HepG2 (cell line): ENCODE results near the gene DUSP2. TPM values are rescaled to one million over a fixed set of nuclear protein-coding genes. Genes with fewer than 3 reads are reported as not detected.

ENCODE experiments used
- ATAC-seq: fragments of 200-7000 bp; cut with Tn5 transposase; 3 replicates; pipeline ENCODE4 v1.9.1; 2020; ENCODE audit warnings: mild to moderate bottlenecking, moderate library complexity
- BruUV-seq: library from RNA; stranded (reverse); fragments of 400-500 nt; replicated peaks from 2 replicates; lab custom pipeline; 2021; lab: Mats Ljungman, UMichigan
- CTCF ChIA-PET: fragments of 300-600 bp; formaldehyde crosslinking; extraction: SDS; loops from one replicate; lab custom pipeline; 2021; ENCODE audit warnings: low total read pairs, inconsistent platforms, low intra/inter-chr PET ratio; lab: Yijun Ruan, JAX
- POLR2A ChIA-PET: fragments of 350-600 bp; sonication (Branson Sonifier 250); formaldehyde crosslinking; loops from one replicate; lab custom pipeline; 2020; ENCODE audit warnings: antibody characterized with exemption, inconsistent platforms; lab: Yijun Ruan, JAX
- DNase-seq: peaks from one replicate; pipeline ENCODE4 v3.0.0-alpha.2; 2015; ENCODE audit warnings: low spot score
- FAIRE-seq: peaks from 3 replicates; lab custom pipeline; 2011; peaks lifted over from hg19 to GRCh38; lab: Jason Lieb, UNC
- H2AFZ ChIP-seq: one replicate; pipeline ENCODE4 v1.6.1; 2011; ENCODE audit warnings: low read length, inconsistent platforms
- H3K27ac ChIP-seq: fragments of 300-600 bp; 3 replicates; pipeline ENCODE4 v1.8.0; 2011; ENCODE audit warnings: mixed run types, mild to moderate bottlenecking, mixed read lengths, low read length, inconsistent platforms; ENCODE audit not compliant: insufficient read depth; ENCODE audit errors: extremely low read length
- H3K27me3 ChIP-seq, 2 experiments: fragments of 200-600 bp in 1 of 2; 2 replicates in 1 of 2; 3 replicates in 1 of 2; pipeline versions ENCODE4 v1.6.0 to v1.8.0; 2011; ENCODE audit warnings: low read length in 2 of 2, mild to moderate bottlenecking in 2 of 2, moderate library complexity in 2 of 2, inconsistent platforms in 1 of 2; ENCODE audit not compliant: insufficient read depth in 2 of 2, control insufficient read depth in 1 of 2
- H3K36me3 ChIP-seq, 2 experiments: fragments of 200-600 bp in 1 of 2; replicated peaks in 1 of 2; 2 replicates in 1 of 2; 3 replicates in 1 of 2; pipeline versions ENCODE4 v1.5.1 to v1.8.0; 2011; ENCODE audit warnings: low read length in 2 of 2, inconsistent platforms in 1 of 2; ENCODE audit not compliant: insufficient read depth in 2 of 2, control insufficient read depth in 1 of 2
- H3K4me1 ChIP-seq: 2 replicates; pipeline ENCODE4 v1.5.1; 2012; ENCODE audit warnings: low read length, inconsistent platforms; ENCODE audit not compliant: insufficient read depth
- H3K4me2 ChIP-seq: 2 replicates; pipeline ENCODE4 v1.6.0; 2011; ENCODE audit warnings: low read depth, low read length, inconsistent platforms
- H3K4me3 ChIP-seq, 3 experiments: fragments of 200-600 bp in 1 of 3; sonication (generic), shearing (Covaris generic) in 1 of 3; replicated peaks in 1 of 3; 2 replicates each; pipeline ENCODE4 v1.5.1; 2011 to 2016; ENCODE audit warnings: low read length in 3 of 3, inconsistent platforms in 2 of 3, low read depth in 2 of 3, mild to moderate bottlenecking in 2 of 3, control low read depth in 1 of 3, mixed read lengths in 1 of 3; ENCODE audit not compliant: insufficient read depth in 1 of 3
- H3K79me2 ChIP-seq: one replicate; pipeline ENCODE4 v1.6.1; 2011; ENCODE audit warnings: low read length, inconsistent platforms; ENCODE audit not compliant: insufficient read depth
- H3K9ac ChIP-seq: 2 replicates; pipeline ENCODE4 v1.6.0; 2011; ENCODE audit warnings: mild to moderate bottlenecking, low read depth, low read length, inconsistent platforms; ENCODE audit not compliant: insufficient read depth
- H3K9me3 ChIP-seq: 2 replicates; pipeline ENCODE4 v1.5.1; 2012; ENCODE audit warnings: mild to moderate bottlenecking, low read length
- H4K20me1 ChIP-seq: 2 replicates; pipeline ENCODE4 v1.6.0; 2011; ENCODE audit warnings: inconsistent platforms, mild to moderate bottlenecking, low read length, moderate library complexity; ENCODE audit not compliant: insufficient read depth
- ARNT ChIP-seq: fragments of 450-650 bp; IDR thresholded peaks from 2 replicates; pipeline ENCODE4 v1.6.1; 2017
- ATF6 ChIP-seq: sonication (generic); formaldehyde crosslinking; conservative IDR thresholded peaks from 2 replicates; pipeline ENCODE4 v1.4.0; 2020; ENCODE audit warnings: missing genetic modification reagents
- BRF2 ChIP-seq: sonication (generic); formaldehyde crosslinking; IDR thresholded peaks from 2 replicates; pipeline ENCODE4 v1.8.1; 2022; ENCODE audit warnings: mild to moderate bottlenecking, missing genetic modification reagents
- CBFB ChIP-seq: sonication (generic); formaldehyde crosslinking; IDR thresholded peaks from 2 replicates; pipeline ENCODE4 v1.4.0; 2020; ENCODE audit warnings: missing genetic modification reagents
- CENPBD1 ChIP-seq: sonication (generic); formaldehyde crosslinking; IDR thresholded peaks from 2 replicates; pipeline ENCODE4 v1.8.0; 2022; ENCODE audit warnings: missing genetic modification reagents, low read depth, mild to moderate bottlenecking, borderline replicate concordance
- ELF3 ChIP-seq: IDR thresholded peaks from 2 replicates; pipeline ENCODE4 v1.6.1; 2016; ENCODE audit warnings: missing genetic modification reagents, missing compliant biosample characterization
- GABPA ChIP-seq, 2 experiments: IDR thresholded peaks; 2 replicates each; pipeline ENCODE4 v1.6.1; 2011 to 2016; ENCODE audit warnings: low read depth in 2 of 2, low read length in 1 of 2, missing biosample characterization in 1 of 2, missing genetic modification characterization in 1 of 2
- HBP1 ChIP-seq: IDR thresholded peaks from 2 replicates; pipeline ENCODE4 v1.6.1; 2016; ENCODE audit warnings: low read depth, control low read depth
- MED1 ChIP-seq: sonication (generic); formaldehyde crosslinking; IDR thresholded peaks from 2 replicates; pipeline ENCODE4 v1.4.0; 2020; ENCODE audit warnings: missing genetic modification reagents
- NFYC ChIP-seq: IDR thresholded peaks from 2 replicates; pipeline ENCODE4 v1.6.1; 2016; ENCODE audit warnings: missing genetic modification reagents, missing compliant biosample characterization
- SMARCC2 ChIP-seq: fragments of 450-650 bp; IDR thresholded peaks from 2 replicates; pipeline ENCODE4 v1.6.1; 2017; ENCODE audit warnings: antibody characterized with exemption, mild to moderate bottlenecking
- SRSF1 ChIP-seq: fragments of 200-400 bp; formaldehyde crosslinking; optimal IDR thresholded peaks from 2 replicates; pipeline ENCODE3; 2017; ENCODE audit warnings: mild to moderate bottlenecking, low read depth, low read length, moderate library complexity
- ZFX ChIP-seq: sonication (generic); formaldehyde crosslinking; IDR thresholded peaks from 2 replicates; pipeline ENCODE4 v1.4.0; 2020; ENCODE audit warnings: mild to moderate bottlenecking, low read depth, missing genetic modification reagents, moderate library complexity
- ZKSCAN5 ChIP-seq: sonication (generic); formaldehyde crosslinking; IDR thresholded peaks from 2 replicates; pipeline ENCODE4 v1.5.1; 2020; ENCODE audit warnings: mild to moderate bottlenecking, missing genetic modification reagents
- ZNF225 ChIP-seq: sonication (generic); formaldehyde crosslinking; IDR thresholded peaks from 2 replicates; pipeline ENCODE4 v1.4.0; 2020; ENCODE audit warnings: mild to moderate bottlenecking, missing genetic modification reagents
- ZNF550 ChIP-seq: sonication (generic); formaldehyde crosslinking; IDR thresholded peaks from 2 replicates; pipeline ENCODE4 v1.4.0; 2020; ENCODE audit warnings: mild to moderate bottlenecking, missing genetic modification reagents, borderline replicate concordance
- ZNF768 ChIP-seq: sonication (generic); formaldehyde crosslinking; IDR thresholded peaks from 2 replicates; pipeline ENCODE4 v1.4.0; 2020; ENCODE audit warnings: missing genetic modification reagents
- ZNF883 ChIP-seq: sonication (generic); formaldehyde crosslinking; IDR thresholded peaks from 2 replicates; pipeline ENCODE4 v1.5.1; 2020; ENCODE audit warnings: mild to moderate bottlenecking, missing genetic modification reagents; ENCODE audit errors: not compliant biosample characterization
- WGBS: methylation state at CpG from one replicate; pipeline ENCODE4 v1.1.6; 2017; ENCODE audit warnings: low lambda C conversion rate; 5-methylcytosine and 5-hydroxymethylcytosine counted together
- in situ Hi-C: cut with HindIII; loops from 2 replicates; pipeline ENCODE4 v1.10.0; 2017; ENCODE audit warnings: low pct_unique_long_range_greater_than_20kb; ENCODE audit not compliant: extremely low pct_ligation_motif_present
- intact Hi-C: fragments of 100-400 bp; cut with micrococcal nuclease; formaldehyde crosslinking; loops from one replicate; pipeline ENCODE4 v1.10.0; 2022; ENCODE audit not compliant: unreplicated experiment
- polyA plus RNA-seq, 8 experiments: library from polyadenylated mRNA; depleted of rRNA in 3 of 8; stranded (reverse) in 7 of 8; unstranded in 1 of 8; fragments of >200 nt; fragmentation: Illumina TruSeq in 4 of 8; extraction: Trizol in 4 of 8; gene quantifications; 2 replicates each; pipeline versions ENCODE4 v1.2.1 to v1.2.3, GENCODE V29; 2011 to 2016; ENCODE audit warnings: low read depth in 4 of 8, missing spikeins in 1 of 8, mixed read lengths in 1 of 8; ENCODE audit not compliant: insufficient read depth in 1 of 8
- total RNA-seq, 5 experiments: library from RNA; depleted of rRNA; stranded (reverse); fragments of >200 nt; fragmentation: Illumina TruSeq; extraction: Trizol; gene quantifications; 2 replicates each; pipeline ENCODE4 v1.2.3, GENCODE V29; 2016; ENCODE audit warnings: low read depth in 1 of 5
- TF ChIP-seq, protein P1 (sequence below): sonication (generic); formaldehyde crosslinking; IDR thresholded peaks from 2 replicates; pipeline ENCODE4 v1.5.1; 2020; ENCODE audit warnings: missing genetic modification reagents, mild to moderate bottlenecking, borderline replicate concordance

Gene DUSP2
- total and polyA plus RNA-seq, 2 of the 13 experiments (the other 11 are each of a cell fraction or from before 2014, with no cell fraction given) = not detected

GRCh38 chr2:96108151-96108540, 37.1 kb downstream of the DUSP2 start:
- intact Hi-C loops = no loop called here
- FAIRE-seq (no peak), DNase-seq (no peak), ATAC-seq (peak; percentile 35)
- Histone ChIP-seq H3K4me3 (peak overlapping the region in 1 of 3 experiments; percentile 48; a peak in 1 of 6 replicates), H2AFZ (no peak overlapping the region), H3K9ac (no peak overlapping the region), H4K20me1 (no peaks in the 10 kb centered on the region), H3K36me3 (no peaks in the 10 kb centered on the region), H3K27ac (no peak overlapping the region), H3K4me1 (peaks cover 30% of the 10 kb centered on the region), H3K79me2 (no peaks in the 10 kb centered on the region), H3K27me3 (peaks cover 5 to 6% of the 10 kb centered on the region in 2 experiments; a peak in 2 of 5 replicates), H3K4me2 (peak overlapping the region; percentile 67), H3K9me3 (no peaks in the 10 kb centered on the region)
- ChIA-PET CTCF (interaction anchor here (1.2 kb wide), 1 partner anchor 10 kb away, joined by 3 read pairs; no protein-coding TSS in a partner anchor), POLR2A (no interaction called here)
- in situ Hi-C loops = loop anchor here (25.0 kb wide), 2 partner anchors 96 to 271 kb away; no protein-coding TSS in a partner anchor
- no TSS peak for BruUV-seq
- 5% methylated on average over 3 of the region's 5 CpGs for WGBS
- TF ChIP-seq ZNF225 (CRISPR knock-in tag) = no peak
- TF ChIP-seq BRF2 (CRISPR knock-in tag) = 0 out of 2 replicates have a peak, but pooled peaks have one; percentile 39
- no peak for TF ChIP-seq SRSF1
- no peak for TF ChIP-seq MED1 (CRISPR knock-in tag)
- TF ChIP-seq ZNF550 (CRISPR knock-in tag) = 0 out of 2 replicates have a peak, but pooled peaks have one; percentile 65
- TF ChIP-seq HBP1 (CRISPR knock-in tag) = no peak
- TF ChIP-seq NFYC (CRISPR knock-in tag) = no peak
- no peak for TF ChIP-seq ZKSCAN5 (CRISPR knock-in tag)
- peak; percentile 39; the same call in 1 of the 2 replicates for TF ChIP-seq ZNF768
- TF ChIP-seq, protein P1, sequence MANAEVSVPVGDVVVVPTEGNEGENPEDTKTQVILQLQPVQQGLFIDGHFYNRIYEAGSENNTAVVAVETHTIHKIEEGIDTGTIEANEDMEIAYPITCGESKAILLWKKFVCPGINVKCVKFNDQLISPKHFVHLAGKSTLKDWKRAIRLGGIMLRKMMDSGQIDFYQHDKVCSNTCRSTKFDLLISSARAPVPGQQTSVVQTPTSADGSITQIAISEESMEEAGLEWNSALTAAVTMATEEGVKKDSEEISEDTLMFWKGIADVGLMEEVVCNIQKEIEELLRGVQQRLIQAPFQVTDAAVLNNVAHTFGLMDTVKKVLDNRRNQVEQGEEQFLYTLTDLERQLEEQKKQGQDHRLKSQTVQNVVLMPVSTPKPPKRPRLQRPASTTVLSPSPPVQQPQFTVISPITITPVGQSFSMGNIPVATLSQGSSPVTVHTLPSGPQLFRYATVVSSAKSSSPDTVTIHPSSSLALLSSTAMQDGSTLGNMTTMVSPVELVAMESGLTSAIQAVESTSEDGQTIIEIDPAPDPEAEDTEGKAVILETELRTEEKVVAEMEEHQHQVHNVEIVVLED = no peak
- TF ChIP-seq ZFX (CRISPR knock-in tag) = 0 out of 2 replicates have a peak, but pooled peaks have one; percentile 14
- TF ChIP-seq CENPBD1 (CRISPR knock-in tag) = no peak
- TF ChIP-seq ATF6 (CRISPR knock-in tag) = no peak
- TF ChIP-seq ZNF883 = no peak
- TF ChIP-seq CBFB (CRISPR knock-in tag) = no peak
- TF ChIP-seq ARNT = no peak
- TF ChIP-seq GABPA (IDR thresholded peaks at IDR 0.05; ENCODE audit: low read depth, low read length) = no peak
- TF ChIP-seq GABPA (CRISPR knock-in tag; IDR thresholded peaks at IDR 0.05; ENCODE audit: low read depth) = no peak
- no peak for TF ChIP-seq ELF3 (CRISPR knock-in tag)
- TF ChIP-seq SMARCC2 = no peak
